ENCODE data around the gene GALNT14. TPM values are rescaled to one million over a fixed set of nuclear protein-coding genes. Genes with fewer than 3 reads are reported as not detected.

Gene GALNT14
- total RNA-seq, 1 donor from 2014 or later: 0.38 TPM

- no peak for ATAC-seq
- no peak for DNase-seq (ENCODE audit: missing footprints)
- intact Hi-C loops (cut with DNase I): no loop called here
Measured at GRCh38 chr2:31069643-31070325, 68.5 kb downstream of the GALNT14 start.

GRCh38 chr2:31067259-31067658, 71.0 kb downstream of the GALNT14 start:
- ATAC-seq: no peak

GRCh38 chr2:31066551-31066950, 71.7 kb downstream of the GALNT14 start:
- DNase-seq (ENCODE audit: missing footprints) (no peak), ATAC-seq (no peak)
- intact Hi-C loops (cut with DNase I): no loop called here

More at GRCh38 chr2:31067259-31067658, 71.0 kb downstream of the GALNT14 start:
- DNase-seq (ENCODE audit: missing footprints): no peak
- intact Hi-C loops (cut with DNase I): no loop called here

DNA sequence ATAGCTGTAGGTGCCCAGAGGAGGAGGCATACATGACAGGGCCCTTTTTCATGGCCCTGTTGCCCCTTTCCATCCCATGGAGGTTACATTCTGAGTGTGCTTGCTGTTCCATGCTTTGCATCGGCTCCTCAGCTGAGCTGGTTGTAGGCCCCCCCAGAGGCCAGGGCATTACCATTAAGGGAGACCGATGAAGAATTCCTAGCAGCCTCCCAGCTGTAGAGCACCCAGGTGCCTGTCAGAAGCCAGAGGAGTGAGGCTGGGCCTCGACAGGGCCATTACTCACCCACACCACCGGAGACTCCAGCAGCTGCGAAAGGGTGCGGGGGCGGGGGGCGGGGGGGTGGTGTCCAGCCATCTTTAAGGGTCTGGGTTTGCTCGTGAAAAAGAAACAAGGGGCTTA, 72.2 kb downstream of the GALNT14 start:
- DNase-seq (ENCODE audit: missing footprints) (no peak), ATAC-seq (no peak)
- intact Hi-C loops (cut with DNase I): no loop called here

DNA sequence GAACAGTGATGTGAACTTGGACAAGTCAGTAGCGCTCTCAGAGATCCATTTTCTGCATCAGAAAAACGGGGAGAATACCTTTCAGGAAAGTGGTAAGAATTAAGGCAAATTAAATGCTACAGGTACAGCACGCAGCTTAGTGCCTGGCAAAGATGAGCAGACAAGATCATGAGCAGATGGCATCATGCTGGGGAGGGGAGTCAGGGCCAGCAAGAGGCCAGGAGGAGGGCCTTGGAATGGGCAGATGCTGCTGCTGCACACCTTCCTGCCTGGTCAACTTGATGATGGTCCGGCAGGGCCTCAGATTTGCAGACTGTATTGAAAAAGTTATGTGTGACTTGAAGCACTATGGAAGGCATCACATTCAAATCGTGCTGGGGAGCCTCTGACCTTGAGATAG, 72.9 kb downstream of the GALNT14 start:
- ATAC-seq (no peak), DNase-seq (ENCODE audit: missing footprints) (no peak)
- intact Hi-C loops (cut with DNase I): no loop called here

DNA sequence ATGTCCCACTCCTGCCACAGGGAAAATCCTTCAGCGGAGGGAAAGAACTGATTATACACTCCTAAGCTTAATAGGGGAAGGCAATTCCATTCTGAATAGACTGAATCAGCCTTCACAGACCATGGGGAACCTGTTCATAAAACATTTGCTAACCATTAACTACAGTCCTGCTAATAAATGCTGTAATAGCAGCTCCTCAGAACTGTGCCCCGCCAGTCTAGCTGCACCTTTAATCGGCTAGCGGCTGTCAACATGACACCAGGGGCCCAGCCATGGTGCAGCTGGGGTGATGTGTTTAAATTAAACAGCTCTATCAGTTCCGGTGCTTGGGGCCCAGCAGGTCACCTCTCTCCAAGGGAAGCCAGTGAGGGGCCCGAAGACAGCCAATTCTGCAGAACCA, 77.8 kb downstream of the GALNT14 start:
- no peak for ATAC-seq
- intact Hi-C loops (cut with DNase I): no loop called here
- DNase-seq (ENCODE audit: missing footprints): no peak

- intact Hi-C loops (cut with DNase I): no loop called here
- no peak for ATAC-seq
- no peak for DNase-seq (ENCODE audit: missing footprints)
Measured at GRCh38 chr2:31058096-31059035, 79.9 kb downstream of the GALNT14 start.

DNA sequence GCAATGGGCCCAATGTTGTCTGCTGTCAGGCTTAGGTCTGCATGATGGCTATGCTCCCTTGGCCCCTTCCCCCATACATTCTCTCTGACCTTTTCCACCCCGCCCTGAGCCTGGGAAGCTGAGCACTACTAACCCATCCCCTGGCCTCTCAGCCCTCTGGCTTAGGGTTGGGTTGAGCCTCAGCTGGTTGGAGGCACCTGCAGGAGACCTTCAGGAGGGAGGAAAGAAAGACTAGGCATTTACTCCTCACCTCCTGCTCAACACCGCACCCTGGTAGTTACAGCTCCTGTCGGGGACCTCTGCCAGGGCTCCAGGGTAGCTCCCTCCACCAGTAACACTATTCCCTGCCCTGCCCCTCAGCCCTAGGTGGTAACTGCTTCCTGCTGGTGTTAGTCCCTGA, 80.5 kb downstream of the GALNT14 start:
- no peak for ATAC-seq

DNA sequence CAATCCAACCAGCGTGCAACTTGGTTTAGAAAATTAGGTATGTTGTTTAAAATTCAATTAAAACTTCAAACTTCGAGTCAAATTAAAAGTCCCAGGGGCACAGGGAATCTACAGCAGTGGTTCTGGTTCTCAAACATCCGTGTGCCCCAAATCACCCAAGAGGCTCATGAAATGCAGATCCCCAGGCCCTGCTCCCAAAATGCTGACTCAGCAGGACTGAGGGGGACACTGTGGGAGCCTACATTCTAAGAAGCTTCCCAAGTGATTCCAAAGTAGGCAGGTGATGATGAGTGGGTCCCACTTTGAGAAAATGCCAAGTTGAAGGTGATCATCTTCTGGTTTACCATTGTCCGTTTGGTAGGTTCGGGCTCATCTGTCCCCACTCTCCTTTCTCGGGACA, 82.3 kb downstream of the GALNT14 start:
- DNase-seq (ENCODE audit: missing footprints): no peak
- ATAC-seq: no peak
- intact Hi-C loops (cut with DNase I): no loop called here

More for the DNA sequence above, 80.5 kb downstream of the GALNT14 start:
- intact Hi-C loops (cut with DNase I): no loop called here
- DNase-seq (ENCODE audit: missing footprints): no peak

- DNase-seq (ENCODE audit: missing footprints) (no peak), ATAC-seq (no peak)
- intact Hi-C loops (cut with DNase I): no loop called here
Measured at GRCh38 chr2:31054842-31055388, 83.3 kb downstream of the GALNT14 start.

GRCh38 chr2:31053929-31054782, 84.1 kb downstream of the GALNT14 start:
- ATAC-seq (peak; percentile 51), DNase-seq (ENCODE audit: missing footprints) (no peak)
- intact Hi-C loops (cut with DNase I): no loop called here

GRCh38 chr2:31052284-31052683, 86.0 kb downstream of the GALNT14 start:
- ATAC-seq: no peak
- intact Hi-C loops (cut with DNase I): no loop called here

DNA sequence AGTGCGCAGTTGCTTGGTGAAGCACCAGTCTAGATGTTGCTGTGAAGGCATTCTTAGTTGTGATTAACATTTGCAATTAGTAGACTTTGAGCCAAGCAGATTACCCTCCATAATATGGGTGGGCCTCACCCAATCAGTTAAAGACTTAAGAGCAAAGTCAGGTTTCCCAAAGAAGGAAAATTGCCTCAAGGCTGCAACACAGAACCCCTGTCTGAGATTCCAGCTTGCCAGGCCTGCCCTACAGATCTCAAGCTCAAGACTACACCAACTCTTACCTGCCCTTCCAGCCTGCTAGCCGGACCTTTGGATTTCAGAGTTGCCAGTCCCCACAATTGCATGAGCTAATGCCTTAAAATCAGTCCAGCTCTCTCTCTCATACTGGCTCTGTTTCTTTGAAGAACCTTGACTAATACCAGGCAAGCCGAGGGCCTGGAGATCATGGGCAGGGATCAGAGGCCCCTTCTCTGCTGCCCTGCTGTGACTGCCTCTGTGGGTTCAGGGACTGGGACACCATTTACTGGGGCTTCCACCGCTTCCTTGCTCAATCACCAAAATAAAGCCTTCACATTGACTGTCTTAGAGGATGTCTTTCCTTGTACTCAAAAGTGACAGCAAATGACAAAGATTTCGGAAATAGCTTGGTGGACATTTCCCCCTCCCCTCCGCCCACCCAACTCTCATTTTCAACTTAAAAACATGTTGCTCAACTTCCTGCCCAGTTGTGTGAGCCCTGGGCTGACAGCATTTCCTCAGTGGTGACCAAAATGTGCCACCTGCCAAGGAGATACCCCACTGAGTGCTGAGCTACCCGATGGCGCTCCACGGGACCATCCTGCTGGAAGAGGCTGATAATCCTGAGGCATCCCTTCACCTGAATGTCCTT, 86.7 kb downstream of the GALNT14 start:
- DNase-seq (ENCODE audit: missing footprints) (no peak), ATAC-seq (no peak)
- intact Hi-C loops (cut with DNase I): no loop called here

More at GRCh38 chr2:31052284-31052683, 86.0 kb downstream of the GALNT14 start:
- DNase-seq (ENCODE audit: missing footprints): no peak

DNA sequence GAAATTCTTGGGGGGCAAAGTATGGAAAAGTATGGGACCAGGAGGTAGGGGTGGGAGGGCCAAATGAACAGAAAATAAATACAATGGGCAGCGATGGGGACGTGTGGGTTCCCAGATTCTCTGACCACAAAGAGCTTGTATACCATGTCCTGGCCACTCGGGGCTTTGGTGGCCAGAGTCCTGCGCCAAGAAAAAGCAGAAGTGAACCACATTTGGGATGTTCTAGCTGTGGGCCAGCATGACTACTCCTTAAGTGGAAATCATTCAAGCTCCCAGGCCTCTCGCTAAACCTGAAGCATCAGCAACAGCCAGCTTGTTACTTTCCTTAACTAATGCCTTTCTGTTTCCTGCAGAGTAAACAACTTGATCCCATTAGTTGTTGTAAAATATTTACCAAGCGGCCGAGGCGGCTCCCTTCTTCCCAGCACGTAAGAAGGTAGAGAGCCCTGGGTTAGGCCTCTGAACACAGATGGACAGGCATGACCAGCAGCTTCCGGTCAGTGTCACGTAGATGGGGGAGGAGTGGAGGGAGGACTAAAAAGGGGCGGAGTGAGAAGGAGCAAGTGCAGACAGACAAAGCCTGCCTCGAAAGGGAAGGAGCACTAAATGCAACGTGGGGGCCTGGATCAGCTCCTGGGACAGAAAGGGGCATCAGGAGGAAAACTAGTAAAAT, 88.2 kb downstream of the GALNT14 start:
- ATAC-seq (no peak), DNase-seq (ENCODE audit: missing footprints) (no peak)
- intact Hi-C loops (cut with DNase I): no loop called here

DNA sequence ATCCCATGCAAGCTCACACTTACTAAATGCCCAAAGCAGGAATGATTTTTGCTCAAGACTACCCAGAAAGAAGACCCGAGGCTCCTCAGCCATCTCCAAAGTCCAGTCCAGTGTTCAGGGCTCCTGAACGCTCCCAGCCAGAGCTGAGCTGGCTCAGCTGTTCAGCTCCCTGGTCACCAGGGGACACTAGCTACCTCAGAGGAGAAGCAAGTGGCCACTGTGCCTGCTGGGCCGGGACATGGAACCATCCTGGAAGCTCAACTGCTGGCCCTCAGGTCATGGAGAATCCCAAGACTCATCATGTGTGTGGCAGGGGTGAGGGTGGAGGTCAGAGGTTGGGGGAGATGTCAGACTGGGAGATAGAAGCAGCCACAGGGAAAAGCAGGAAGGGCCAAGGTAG, 89.0 kb downstream of the GALNT14 start:
- DNase-seq (ENCODE audit: missing footprints) (no peak), ATAC-seq (no peak)
- intact Hi-C loops (cut with DNase I): no loop called here

DNA sequence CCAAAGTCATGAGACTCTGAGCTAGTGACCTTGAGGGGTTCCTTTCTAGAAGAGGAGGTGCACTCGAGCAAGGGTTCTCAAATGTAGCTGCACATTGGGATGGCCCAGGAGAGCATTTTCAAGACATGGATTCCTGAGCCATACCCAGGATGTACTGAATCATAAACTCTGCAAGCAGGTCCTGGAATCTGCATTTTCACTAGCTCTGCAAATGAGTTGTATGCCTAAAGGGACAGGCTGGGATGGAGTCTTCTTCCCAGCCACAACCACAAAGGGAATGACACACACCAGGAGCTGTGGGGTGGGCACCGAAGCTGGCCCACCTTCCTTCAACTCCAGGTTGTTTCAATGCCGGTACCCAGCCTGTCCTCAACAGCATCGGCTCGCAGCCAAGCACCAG, 90.6 kb downstream of the GALNT14 start:
- ATAC-seq (no peak), DNase-seq (ENCODE audit: missing footprints) (no peak)
- intact Hi-C loops (cut with DNase I): no loop called here

- intact Hi-C loops (cut with DNase I): no loop called here
- DNase-seq (ENCODE audit: missing footprints): no peak
- ATAC-seq: no peak
Measured at GRCh38 chr2:31038385-31038784, 99.9 kb downstream of the GALNT14 start.

Measured in Right ventricle myocardium inferior (tissue), 1 donor.